SK-MEL-5 (cell line): ENCODE data around the gene ACVRL1. TPM values are rescaled to one million over a fixed set of nuclear protein-coding genes. Genes with fewer than 3 reads are reported as not detected.
A peak's percentile ranks its signal among the peaks of the same experiment; 100 is the strongest.

ENCODE experiments used
- DNase-seq: peaks from one replicate; pipeline ENCODE4 v3.0.0-alpha.2; 2016; ENCODE audit warnings: low read depth, low spot score
- in situ Hi-C: cut with HindIII; loops from 2 replicates; pipeline ENCODE4 v1.10.0; 2016; ENCODE audit warnings: low sequenced_read_pairs, high pct_unique_total_duplicates, low pct_unique_long_range_greater_than_20kb
- total RNA-seq: library from RNA; depleted of rRNA; stranded (reverse); fragments of >200 nt; shearing (Covaris generic); gene quantifications from 2 replicates; pipeline ENCODE4 v1.2.3, GENCODE V29; 2014

Gene ACVRL1
- total RNA-seq, 1 experiment from 2014 or later: not detected

DNA sequence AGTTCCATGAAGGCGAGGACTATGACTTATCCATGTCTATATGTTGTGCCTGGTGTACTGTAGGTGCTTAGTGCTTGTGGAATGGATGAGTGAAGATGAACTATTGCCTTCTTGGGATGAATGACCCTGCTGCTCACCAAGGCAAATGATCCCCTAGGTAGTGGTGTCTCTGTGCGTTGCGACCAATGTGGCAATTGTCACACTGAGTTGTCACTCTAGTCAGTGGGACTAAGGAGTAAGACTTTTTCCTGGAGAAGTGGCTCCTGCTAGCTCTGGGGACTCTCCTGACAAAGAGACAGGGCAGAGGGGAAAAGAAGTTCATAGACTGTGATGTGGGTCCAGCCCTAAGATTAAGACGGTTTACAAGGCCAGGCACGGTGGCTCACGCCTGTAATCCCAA is 40.8 kb downstream of the ACVRL1 start:
- in situ Hi-C loops: no loop called here
- no peak for DNase-seq

DNA sequence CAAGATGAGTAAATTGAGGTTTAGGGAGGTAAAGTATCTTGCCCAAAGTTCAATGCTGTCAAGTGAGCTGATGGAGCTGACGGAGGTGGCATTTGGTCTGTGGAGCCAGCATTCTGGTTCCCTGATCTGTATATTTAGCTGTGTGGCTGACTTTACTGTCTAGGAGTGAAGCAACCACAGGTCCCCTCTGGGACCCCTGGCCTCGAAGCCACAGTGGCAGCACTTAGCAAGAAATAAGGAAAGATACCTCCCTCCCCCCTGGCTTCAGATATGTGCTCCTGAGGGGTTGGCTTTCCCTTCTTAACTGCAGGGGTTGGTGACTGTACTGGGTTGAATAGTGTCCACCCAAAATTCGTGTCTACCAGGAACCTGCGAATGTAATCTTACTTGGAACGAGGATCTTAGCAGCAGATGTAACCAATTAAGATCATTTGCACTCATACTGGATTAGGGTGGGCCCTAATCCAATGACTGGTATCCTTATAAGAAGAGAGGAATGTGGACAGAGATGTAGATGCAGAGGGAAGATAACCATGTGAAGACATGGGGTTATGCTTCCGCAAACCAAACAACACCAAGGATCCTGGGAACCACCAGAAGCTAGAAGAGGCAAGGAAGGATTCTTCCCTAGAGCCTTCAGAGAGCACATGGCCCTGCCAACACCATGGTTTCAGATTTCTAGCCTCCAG is 42.2 kb downstream of the ACVRL1 start:
- in situ Hi-C loops: no loop called here
- DNase-seq: no peak

DNA sequence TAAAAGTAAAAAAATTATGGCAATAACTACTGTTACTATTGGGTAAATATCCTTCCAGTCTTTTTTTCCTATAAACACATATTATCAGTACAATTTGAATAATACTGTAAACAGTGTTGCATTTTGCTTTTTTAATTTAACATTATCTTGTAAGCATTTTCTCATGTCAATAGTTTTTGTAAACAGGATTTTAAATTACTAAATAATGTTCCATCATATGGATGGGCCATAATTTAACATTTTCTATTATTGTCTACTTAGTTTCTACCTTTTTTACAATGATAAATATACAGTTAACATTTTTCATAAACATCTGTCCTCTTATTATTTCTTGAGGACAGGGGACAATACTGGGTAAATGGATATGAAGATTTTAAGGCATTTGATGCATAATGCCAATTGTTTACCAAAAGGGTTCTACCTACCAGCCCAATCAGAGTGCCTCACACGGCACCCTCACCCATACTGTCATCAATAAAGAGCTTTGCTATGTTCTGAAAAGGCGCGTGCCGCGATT is 43.4 kb downstream of the ACVRL1 start:
- DNase-seq: no peak
- in situ Hi-C loops: no loop called here

DNA sequence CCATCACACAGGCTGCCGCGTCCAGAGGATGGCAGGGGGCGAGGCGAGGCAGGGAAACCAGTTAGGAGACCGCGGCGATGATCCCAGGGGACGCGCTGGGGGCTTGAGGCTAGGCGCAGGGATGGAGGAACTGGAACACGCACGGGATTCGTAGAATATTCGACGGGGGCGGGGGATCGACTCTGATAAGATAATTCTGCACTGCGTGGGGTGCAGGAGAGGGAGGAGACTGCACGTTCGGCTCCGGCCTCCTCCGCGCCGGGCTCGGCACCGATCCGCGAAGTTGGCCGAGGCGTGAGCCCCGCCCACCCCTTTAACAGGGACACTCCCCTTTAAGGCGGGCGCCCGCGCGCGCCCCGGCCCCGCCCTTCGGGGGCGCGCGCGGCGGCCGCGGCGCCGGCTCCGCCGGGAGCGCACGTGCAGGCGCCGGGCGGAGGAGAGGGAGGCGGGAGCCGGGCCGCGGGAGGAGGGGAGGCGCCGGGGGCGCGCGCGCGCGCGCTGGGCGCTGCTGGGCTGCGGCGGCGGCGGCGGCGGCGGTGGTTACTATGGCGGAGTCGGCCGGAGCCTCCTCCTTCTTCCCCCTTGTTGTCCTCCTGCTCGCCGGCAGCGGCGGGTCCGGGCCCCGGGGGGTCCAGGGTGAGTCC is 44.0 kb downstream of the ACVRL1 start, which contains the start of gene ACVR1B:
ACVR1B (plus strand) TSS at position 501 of the 644 bp plus-strand sequence; CDS start at position 546, 45 bp downstream.
- DNase-seq: peak; percentile 90
- in situ Hi-C loops: no loop called here

DNA sequence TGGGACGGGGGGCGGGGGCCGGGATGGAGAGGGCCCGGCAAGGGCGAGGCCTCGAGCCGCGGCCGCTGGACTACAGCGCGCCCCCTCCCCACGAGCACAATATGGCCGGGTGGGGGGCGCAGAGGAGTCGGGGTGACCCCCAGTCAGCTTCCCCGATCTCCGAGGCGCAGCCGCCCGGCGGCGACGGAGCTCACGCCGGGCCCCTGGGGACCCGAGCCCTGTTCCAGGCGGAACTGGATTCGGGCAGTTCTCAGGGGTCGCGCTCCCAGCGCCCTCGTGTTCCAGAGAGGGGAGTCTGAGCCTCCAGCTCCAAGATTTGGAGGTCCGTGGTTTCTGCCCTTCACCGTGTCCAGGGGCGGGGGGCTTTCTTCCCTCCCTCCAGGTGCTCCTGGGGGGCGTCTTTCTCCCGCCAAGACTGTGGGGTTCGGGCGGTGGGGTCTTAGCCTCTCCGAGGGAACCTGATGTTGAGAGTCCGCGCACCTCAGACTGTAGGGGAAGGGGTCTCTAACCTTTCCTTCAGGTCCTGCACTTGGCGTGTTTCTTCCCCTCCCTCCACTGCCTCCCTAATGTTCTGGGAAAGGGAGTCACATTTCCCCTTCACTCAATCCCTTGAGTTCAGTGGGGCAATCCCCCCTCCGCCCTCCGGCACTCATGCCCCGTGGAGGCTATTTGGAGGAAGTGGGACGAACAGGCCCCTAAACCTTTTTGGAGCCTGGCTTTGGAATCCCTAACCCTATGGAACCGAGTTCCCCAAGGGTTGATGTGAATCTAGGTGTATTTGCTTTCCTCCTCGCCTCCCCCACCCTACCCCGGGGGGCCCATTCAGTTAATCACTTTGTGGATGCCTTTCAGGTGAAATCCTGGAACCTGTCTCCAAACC is 44.8 kb downstream of the ACVRL1 start:
- in situ Hi-C loops: no loop called here

DNA sequence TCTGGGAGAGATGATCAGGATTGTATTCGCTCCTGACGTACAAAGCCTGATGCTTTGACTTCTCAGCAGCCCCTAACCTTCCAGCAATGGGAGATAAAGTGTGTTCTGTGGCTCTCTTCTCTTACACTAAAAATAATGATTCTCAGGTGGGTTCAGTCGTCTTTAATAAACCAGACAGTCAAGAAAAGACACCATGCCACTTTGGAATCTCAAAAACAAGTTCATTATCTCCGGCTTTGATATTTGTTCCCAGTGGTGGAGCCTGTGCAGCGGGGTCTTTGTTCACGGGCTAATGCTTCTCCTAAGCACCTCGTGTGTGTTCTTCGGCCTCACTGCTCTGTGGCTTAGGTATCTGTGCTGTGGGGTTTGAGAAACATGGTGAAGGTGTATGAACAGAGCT is 45.8 kb downstream of the ACVRL1 start:
- DNase-seq: no peak
- in situ Hi-C loops: no loop called here

More for the DNA sequence above, 44.8 kb downstream of the ACVRL1 start:
- DNase-seq: no peak

DNA sequence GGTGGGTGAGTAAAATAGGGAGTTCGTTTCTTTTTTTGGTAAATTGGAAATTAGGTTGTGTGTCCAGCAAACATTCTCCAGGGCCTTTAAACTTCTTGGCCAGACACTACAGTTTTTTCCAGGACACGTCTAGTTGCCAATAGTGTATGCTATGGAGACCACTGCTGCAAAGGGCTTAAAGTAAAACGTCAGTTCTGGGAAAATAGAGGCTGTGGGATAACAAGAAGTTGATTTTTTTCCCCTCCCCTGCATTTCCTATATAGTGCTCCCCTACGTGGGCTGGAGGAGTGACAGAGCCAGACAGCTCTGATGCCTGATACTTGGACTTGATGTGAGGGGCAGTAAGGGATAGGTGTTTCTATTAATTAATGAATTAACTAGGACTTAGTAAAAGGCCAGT is 46.6 kb downstream of the ACVRL1 start:
- no peak for DNase-seq
- in situ Hi-C loops: no loop called here

DNA sequence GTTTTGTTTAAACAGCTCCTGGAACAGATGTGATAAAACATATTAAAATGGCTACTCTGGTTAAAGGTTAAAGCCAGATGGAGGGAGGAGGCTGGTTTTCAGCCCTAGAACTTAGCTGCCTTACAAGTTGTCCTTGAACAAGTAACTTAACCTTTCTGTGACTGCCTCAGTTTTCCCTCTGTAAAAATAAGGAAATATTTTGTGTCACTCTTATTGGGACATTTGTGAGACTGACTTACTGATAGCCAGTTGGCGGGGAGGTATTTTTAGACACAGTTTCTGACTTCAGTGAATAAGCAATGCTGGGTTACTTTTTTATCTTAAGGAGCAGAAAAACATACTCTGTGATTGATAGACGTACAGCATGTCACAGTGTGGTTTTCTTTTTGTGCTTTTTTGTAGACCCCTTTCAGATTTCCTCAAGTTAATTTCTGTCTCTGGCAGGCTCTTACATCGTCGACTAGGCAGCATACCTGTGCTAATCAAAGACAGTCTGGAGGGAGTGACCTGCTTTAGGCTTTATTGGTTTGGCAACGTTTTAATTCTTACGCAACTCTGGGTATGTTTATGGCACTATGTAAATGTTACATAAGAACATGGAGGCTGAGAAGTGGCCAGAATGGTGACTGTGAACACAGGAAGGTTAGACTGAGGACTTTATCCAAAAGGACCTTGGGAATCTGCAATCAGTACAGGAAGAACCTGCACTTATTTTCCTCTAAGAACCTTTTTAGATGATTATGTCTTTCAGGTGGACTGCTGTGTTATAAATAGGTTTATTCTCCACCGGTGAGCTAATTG is 47.5 kb downstream of the ACVRL1 start:
- in situ Hi-C loops: no loop called here
- no peak for DNase-seq

DNA sequence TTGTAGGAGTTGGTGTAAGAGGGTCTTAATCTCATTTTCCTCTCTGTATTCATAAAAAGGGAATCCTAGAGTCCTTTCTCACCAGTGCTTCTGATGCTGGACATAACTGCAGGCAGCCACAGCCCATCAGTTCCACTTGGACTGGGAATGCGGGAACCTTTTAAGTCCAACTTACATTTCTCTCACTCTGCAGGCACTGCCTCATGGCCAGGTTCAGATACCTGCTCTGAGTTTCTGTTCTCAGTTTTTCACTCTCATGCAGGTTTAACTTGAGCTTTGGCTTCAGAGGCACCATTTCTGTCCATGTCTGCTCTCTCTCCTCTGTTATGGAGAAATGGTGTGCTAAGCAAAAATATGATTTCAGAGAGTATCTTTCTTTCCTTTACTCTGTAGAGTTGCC is 48.4 kb downstream of the ACVRL1 start:
- in situ Hi-C loops: no loop called here
- DNase-seq: no peak

DNA sequence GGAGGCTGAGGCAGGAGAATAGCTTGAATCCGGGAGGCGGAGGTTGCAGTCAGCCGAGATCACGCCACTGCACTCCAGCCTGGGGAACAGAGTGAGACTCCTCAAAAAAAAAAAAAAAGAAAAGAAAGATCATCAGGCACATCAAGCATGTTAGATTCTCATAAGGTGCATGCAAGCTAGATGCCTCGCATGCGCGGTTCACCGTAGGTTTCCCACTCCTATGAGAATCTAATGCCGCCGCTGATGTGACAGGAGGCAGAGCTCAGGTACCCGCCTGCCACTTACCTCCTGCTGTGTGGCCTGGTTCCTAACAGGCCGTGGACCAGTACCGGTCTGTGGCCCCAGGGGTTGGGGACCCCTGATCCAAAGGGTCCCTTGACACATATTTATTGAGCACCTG is 51.2 kb downstream of the ACVRL1 start:
- no peak for DNase-seq
- in situ Hi-C loops: no loop called here

DNA sequence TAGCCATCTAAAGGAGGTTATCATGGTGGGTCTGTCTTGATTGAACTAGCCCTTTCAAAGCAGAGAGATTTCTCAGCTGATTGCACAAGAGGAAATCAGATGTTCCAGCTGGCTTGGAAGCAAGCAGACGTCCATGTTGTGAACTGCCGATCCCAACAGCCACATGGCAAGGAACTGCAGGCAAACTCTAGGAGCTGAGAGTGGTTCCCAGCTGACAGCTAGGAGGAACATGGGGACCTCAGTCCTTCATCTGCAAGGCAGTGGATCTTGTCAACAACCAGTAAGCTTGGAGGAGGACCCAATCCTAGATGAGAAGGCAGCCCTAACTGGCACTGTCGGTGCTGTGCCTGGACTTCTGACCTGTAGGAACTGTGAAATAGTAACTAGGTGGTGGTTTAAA is 51.9 kb downstream of the ACVRL1 start:
- DNase-seq: no peak
- in situ Hi-C loops: no loop called here

DNA sequence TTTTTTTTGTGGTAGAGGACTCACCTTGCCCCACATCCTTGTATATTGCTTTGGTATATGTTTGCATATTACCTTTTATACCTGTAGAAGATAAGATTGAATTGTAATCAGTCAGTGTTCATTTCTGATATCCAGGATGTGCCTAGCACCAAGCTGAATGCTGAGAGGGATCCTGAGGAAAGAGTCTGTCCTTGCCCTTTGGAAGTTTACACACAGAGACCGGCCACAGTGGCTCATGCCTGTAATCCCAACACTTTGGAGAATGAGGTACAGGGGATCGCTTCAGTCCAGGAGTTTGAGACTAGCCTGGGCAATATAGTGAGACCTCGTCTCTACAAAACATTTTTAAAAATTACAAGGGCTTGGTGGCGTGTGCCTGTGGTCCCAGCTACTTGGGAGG is 52.6 kb downstream of the ACVRL1 start:
- DNase-seq: no peak
- in situ Hi-C loops: no loop called here

DNA sequence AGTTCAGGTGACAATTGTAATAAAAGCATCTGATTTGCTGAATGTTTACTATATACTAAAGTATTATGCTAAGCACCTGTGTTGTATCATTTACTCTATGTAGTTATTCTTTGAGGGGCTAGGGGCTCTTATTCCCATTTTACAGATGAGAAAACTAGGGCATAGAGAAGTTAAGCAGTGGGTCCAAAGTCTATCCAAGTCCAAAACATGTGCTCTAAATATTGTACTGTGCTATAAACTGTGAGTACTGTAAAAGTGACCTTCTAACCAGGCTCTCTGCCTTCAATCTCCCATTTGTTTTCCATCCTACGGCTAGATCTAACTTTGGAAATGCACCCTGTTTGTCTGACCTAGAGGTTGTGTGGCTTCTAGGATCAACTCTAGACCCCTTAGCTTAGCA is 53.2 kb downstream of the ACVRL1 start:
- in situ Hi-C loops: no loop called here

DNA sequence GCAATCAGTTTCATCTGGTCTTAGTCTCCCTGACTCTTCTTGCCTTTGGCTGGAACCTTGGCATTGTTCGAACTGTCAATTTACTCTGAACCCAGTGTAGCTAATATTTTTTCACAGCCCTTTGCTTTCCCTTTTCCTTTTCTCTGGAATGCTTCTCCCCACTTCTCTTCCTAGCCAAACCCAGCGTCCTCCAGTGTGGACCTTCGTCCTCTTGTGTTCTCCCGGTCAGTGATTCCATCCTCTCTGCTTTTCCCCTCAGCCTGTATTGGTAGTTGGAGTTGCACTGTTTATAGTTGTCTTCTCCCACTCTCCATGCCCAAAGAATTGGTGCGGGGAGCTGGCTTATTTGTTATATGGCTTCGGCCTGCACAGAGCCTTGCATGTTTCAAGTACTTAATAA is 53.6 kb downstream of the ACVRL1 start:
- no peak for DNase-seq
- in situ Hi-C loops: no loop called here

More for the DNA sequence above, 53.2 kb downstream of the ACVRL1 start:
- no peak for DNase-seq

DNA sequence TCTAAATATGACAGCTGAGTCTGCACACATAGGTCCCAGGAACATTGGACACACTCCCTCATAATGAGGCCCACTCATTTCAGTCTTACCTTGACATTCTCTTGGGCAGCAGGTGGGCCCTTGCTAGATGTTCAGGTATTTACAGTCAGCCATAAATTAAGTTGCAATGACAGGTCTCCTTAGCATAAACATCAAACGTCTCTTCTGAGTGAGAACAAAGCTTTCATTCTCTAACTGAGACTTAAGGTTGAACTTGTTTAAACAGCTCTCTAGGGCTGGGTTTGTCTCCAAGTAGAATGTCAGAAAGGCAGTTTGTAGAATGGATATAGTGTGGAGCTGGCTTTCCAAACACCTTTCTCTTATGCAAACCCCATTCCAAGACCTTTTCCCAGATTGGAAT is 54.5 kb downstream of the ACVRL1 start:
- peak; percentile 66 for DNase-seq
- in situ Hi-C loops: no loop called here

DNA sequence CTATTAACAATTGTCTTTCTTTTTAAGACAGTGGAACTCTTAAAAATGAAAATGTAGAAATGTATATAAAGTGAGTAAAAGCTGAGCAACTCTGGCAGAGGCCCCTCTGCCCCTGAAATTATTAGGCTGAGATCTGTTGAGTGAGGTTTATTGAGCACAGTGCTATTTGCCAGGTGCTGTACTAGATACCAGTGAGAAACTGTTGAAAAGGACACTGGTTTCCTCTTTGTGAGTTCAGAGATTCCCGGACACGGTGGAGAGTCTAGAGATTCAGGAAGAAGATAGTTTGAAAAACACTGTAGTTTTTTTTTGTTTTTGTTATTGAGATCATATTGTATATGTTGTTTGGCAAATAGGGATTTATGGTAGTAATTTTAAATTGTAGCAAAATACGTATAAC is 55.4 kb downstream of the ACVRL1 start:
- in situ Hi-C loops: no loop called here

DNA sequence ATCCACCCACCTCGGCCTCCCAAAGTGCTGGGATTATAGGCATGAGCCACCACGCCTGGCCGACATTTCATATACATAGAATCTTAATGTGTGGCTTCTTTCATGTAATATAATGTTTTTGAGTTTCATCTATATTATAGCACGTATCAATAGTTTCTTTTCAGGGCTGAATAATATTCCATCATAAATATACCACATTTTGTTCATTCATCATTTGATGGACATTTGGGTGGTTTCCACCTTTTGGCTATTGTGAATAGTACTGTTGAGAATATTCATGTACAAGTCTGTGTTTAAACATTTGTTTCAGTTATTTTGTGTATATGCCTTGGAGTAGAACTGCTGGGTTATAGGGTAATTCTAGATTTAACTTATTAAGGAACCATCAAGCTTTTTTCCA is 56.2 kb downstream of the ACVRL1 start:
- DNase-seq: no peak
- in situ Hi-C loops: no loop called here

More for the DNA sequence above, 55.4 kb downstream of the ACVRL1 start:
- DNase-seq: no peak
